ENCODE data around the gene AHCYL2. TPM values are rescaled to one million over a fixed set of nuclear protein-coding genes. Genes with fewer than 3 reads are reported as not detected.
"Not testable (repeated sequence)": the region's sequence is repeated elsewhere in the genome, so short reads cannot be mapped to it uniquely, and the experiment has no call there.

AHCYL2 gene
- total RNA-seq, 2 experiments from 2014 or later: 16.4 to 17.1 TPM

GRCh38 chr7:129368389-129368986 is 143.7 kb downstream of the AHCYL2 start:
- peak; percentile 61 for DNase-seq
- ChIA-PET CTCF (interaction anchor here (0.6 to 4.6 kb wide), 49 partner anchors 10 to 461 kb away, joined by 3 to 145 read pairs (median 6); partner anchors contain the start of gene STRIP2), POLR2A (interaction anchor here (0.6 to 2.0 kb wide), 8 partner anchors 9 to 117 kb away, joined by 3 to 14 read pairs (median 4); partner anchors contain the start of gene STRIP2)
- Mint-ChIP-seq H3K4me3 (peak overlapping the region; percentile 52), H3K27ac (peak overlapping the region; percentile 84), H3K9me3 (no peaks in the 10 kb centered on the region), H3K27me3 (no peaks in the 10 kb centered on the region), H3K36me3 (no peaks in the 10 kb centered on the region), H3K4me1 (ENCODE audit: low read depth) (peaks cover 40% of the 10 kb centered on the region)
- intact Hi-C loops (cut with micrococcal nuclease): loop anchor here (1.0 to 5.0 kb wide), 8 partner anchors 8 to 459 kb away; no protein-coding TSS in a partner anchor

GRCh38 chr7:129369447-129369846 is 144.6 kb downstream of the AHCYL2 start:
- CTCF ChIA-PET: interaction anchor here (0.7 to 4.6 kb wide), 11 partner anchors 9 to 460 kb away, joined by 3 to 145 read pairs (median 8); no protein-coding TSS in a partner anchor
- intact Hi-C loops (cut with micrococcal nuclease): loop anchor here (2.0 to 5.0 kb wide), 2 partner anchors 33 to 458 kb away; no protein-coding TSS in a partner anchor
- H3K27ac Mint-ChIP-seq, DNase-seq, H3K36me3 Mint-ChIP-seq, H3K9me3 Mint-ChIP-seq, POLR2A ChIA-PET, H3K4me3 Mint-ChIP-seq, H3K27me3 Mint-ChIP-seq: not testable (repeated sequence)
- H3K4me1 Mint-ChIP-seq (ENCODE audit: low read depth): peaks cover 44% of the 10 kb centered on the region

GRCh38 chr7:129370812-129371211 is 146.0 kb downstream of the AHCYL2 start:
- Mint-ChIP-seq H3K36me3 (no peaks in the 10 kb centered on the region), H3K27ac (peak overlapping the region; percentile 7), H3K4me1 (ENCODE audit: low read depth) (peaks cover 44% of the 10 kb centered on the region), H3K9me3 (no peaks in the 10 kb centered on the region), H3K4me3 (no peak overlapping the region), H3K27me3 (no peaks in the 10 kb centered on the region)
- intact Hi-C loops (cut with micrococcal nuclease): no loop called here
- ChIA-PET CTCF (interaction anchor here (0.9 to 2.9 kb wide), 8 partner anchors 8 to 459 kb away, joined by 3 to 11 read pairs (median 3); no protein-coding TSS in a partner anchor), POLR2A (interaction anchor here (1.2 kb wide), 1 partner anchor 63 kb away, joined by 3 read pairs; the partner anchor contains the start of gene STRIP2)
- DNase-seq: no peak

GRCh38 chr7:129371487-129371886 is 146.7 kb downstream of the AHCYL2 start:
- Mint-ChIP-seq H3K27me3 (no peaks in the 10 kb centered on the region), H3K4me3 (no peak overlapping the region), H3K27ac (no peak overlapping the region), H3K36me3 (no peaks in the 10 kb centered on the region), H3K9me3 (no peaks in the 10 kb centered on the region), H3K4me1 (ENCODE audit: low read depth) (peaks cover 44% of the 10 kb centered on the region)
- CTCF ChIA-PET: interaction anchor here (1.5 to 2.9 kb wide), 2 partner anchors 9 to 100 kb away, joined by 3 to 11 read pairs; no protein-coding TSS in a partner anchor
- no peak for DNase-seq
- POLR2A ChIA-PET: interaction anchor here (1.2 kb wide), 1 partner anchor 63 kb away, joined by 3 read pairs; the partner anchor contains the start of gene STRIP2
- intact Hi-C loops (cut with micrococcal nuclease): no loop called here

GRCh38 chr7:129373651-129374428 is 149.0 kb downstream of the AHCYL2 start:
- H3K9me3 Mint-ChIP-seq: no peaks in the 10 kb centered on the region
- no peak overlapping the region for H3K4me3 Mint-ChIP-seq
- POLR2A ChIA-PET: interaction anchor here (0.6 to 0.7 kb wide), 2 partner anchors 155 to 1115 kb away, joined by 3 to 4 read pairs; no protein-coding TSS in a partner anchor
- no peaks in the 10 kb centered on the region for H3K27me3 Mint-ChIP-seq
- intact Hi-C loops (cut with micrococcal nuclease): no loop called here
- no peaks in the 10 kb centered on the region for H3K36me3 Mint-ChIP-seq
- no peak for DNase-seq
- peaks cover 37% of the 10 kb centered on the region for H3K4me1 Mint-ChIP-seq (ENCODE audit: low read depth)
- H3K27ac Mint-ChIP-seq: peak overlapping the region; percentile 29
- CTCF ChIA-PET: interaction anchor here (0.9 to 5.0 kb wide), 7 partner anchors 13 to 261 kb away, joined by 3 to 28 read pairs (median 4); partner anchors contain the start of gene STRIP2

GRCh38 chr7:129375141-129375938 is 150.5 kb downstream of the AHCYL2 start:
- intact Hi-C loops (cut with micrococcal nuclease): no loop called here
- H3K27me3 Mint-ChIP-seq: no peaks in the 10 kb centered on the region
- POLR2A ChIA-PET: no interaction called here
- no peak overlapping the region for H3K27ac Mint-ChIP-seq
- peaks cover 32% of the 10 kb centered on the region for H3K4me1 Mint-ChIP-seq (ENCODE audit: low read depth)
- H3K4me3 Mint-ChIP-seq: no peak overlapping the region
- CTCF ChIA-PET: interaction anchor here (0.6 to 6.9 kb wide), 17 partner anchors 8 to 463 kb away, joined by 3 to 145 read pairs (median 6); partner anchors contain the start of gene STRIP2
- no peaks in the 10 kb centered on the region for H3K9me3 Mint-ChIP-seq
- DNase-seq: no peak
- no peaks in the 10 kb centered on the region for H3K36me3 Mint-ChIP-seq

GRCh38 chr7:129376076-129376777 is 151.4 kb downstream of the AHCYL2 start:
- peak; percentile 68 for DNase-seq

GRCh38 chr7:129376778-129377700 is 152.2 kb downstream of the AHCYL2 start:
- ChIA-PET POLR2A (interaction anchor here (1.6 kb wide), 1 partner anchor 9 kb away, joined by 3 read pairs; no protein-coding TSS in a partner anchor), CTCF (interaction anchor here (0.6 to 6.9 kb wide), 31 partner anchors 8 to 274 kb away, joined by 3 to 145 read pairs (median 5); partner anchors contain the start of gene STRIP2)
- H3K9me3 Mint-ChIP-seq: no peaks in the 10 kb centered on the region
- H3K36me3 Mint-ChIP-seq: peaks cover 3% of the 10 kb centered on the region
- peak; percentile 40 for DNase-seq
- H3K27me3 Mint-ChIP-seq: no peaks in the 10 kb centered on the region
- intact Hi-C loops (cut with micrococcal nuclease): loop anchor here (1.0 to 2.0 kb wide), 4 partner anchors 9 to 58 kb away; partner anchors contain the start of gene STRIP2
- no peak overlapping the region for H3K4me3 Mint-ChIP-seq
- peak overlapping the region; percentile 47 for H3K27ac Mint-ChIP-seq
- H3K4me1 Mint-ChIP-seq (ENCODE audit: low read depth): peaks cover 23% of the 10 kb centered on the region

More at GRCh38 chr7:129376076-129376777, 151.4 kb downstream of the AHCYL2 start:
- Mint-ChIP-seq H3K9me3 (no peaks in the 10 kb centered on the region), H3K36me3 (no peaks in the 10 kb centered on the region), H3K4me3 (no peak overlapping the region), H3K27me3 (no peaks in the 10 kb centered on the region), H3K27ac (no peak overlapping the region), H3K4me1 (ENCODE audit: low read depth) (peaks cover 25% of the 10 kb centered on the region)
- ChIA-PET POLR2A (interaction anchor here (1.6 kb wide), 1 partner anchor 8 kb away, joined by 3 read pairs; no protein-coding TSS in a partner anchor), CTCF (interaction anchor here (0.5 to 6.9 kb wide), 39 partner anchors 9 to 430 kb away, joined by 3 to 145 read pairs (median 4); partner anchors contain the start of gene STRIP2)
- intact Hi-C loops (cut with micrococcal nuclease): loop anchor here (1.0 to 2.0 kb wide), 4 partner anchors 8 to 59 kb away; partner anchors contain the start of gene STRIP2

- Mint-ChIP-seq H3K9me3 (no peaks in the 10 kb centered on the region), H3K4me1 (ENCODE audit: low read depth) (peaks cover 27% of the 10 kb centered on the region), H3K4me3 (no peak overlapping the region), H3K27ac (peak overlapping the region; percentile 69), H3K27me3 (no peaks in the 10 kb centered on the region), H3K36me3 (peaks cover 15% of the 10 kb centered on the region)
- ChIA-PET POLR2A (no interaction called here), CTCF (interaction anchor here (1.0 to 6.9 kb wide), 2 partner anchors 13 to 14 kb away, joined by 3 to 145 read pairs; no protein-coding TSS in a partner anchor)
- DNase-seq: no peak
- intact Hi-C loops (cut with micrococcal nuclease): loop anchor here (1.0 kb wide), 1 partner anchor 14 kb away; no protein-coding TSS in a partner anchor
Measured at GRCh38 chr7:129381710-129382484, 157.1 kb downstream of the AHCYL2 start.

Measured in activated CD4-positive, alpha-beta memory T cell treated with anti-CD3 and anti-CD28 coated beads for 36 hours (primary cell).